ENCODE measurements around the gene NTPCR. TPM values are rescaled to one million over a fixed set of nuclear protein-coding genes. Genes with fewer than 3 reads are reported as not detected.

Gene NTPCR
- total RNA-seq (12.4 TPM), polyA plus RNA-seq (10 to 100 TPM; 22.3 to 72.0 (median 47.8) TPM)

- Histone ChIP-seq H3K27ac (ENCODE audit: insufficient read depth, low read length, poor library complexity, severe bottlenecking) (peak within 1 kb of the TSS; percentile 78), H3K27me3 (ENCODE audit: control insufficient read depth, insufficient read depth, low read length) (no peaks in the 10 kb centered on the region), H3K36me3 (ENCODE audit: control insufficient read depth, insufficient read depth, low read length) (no peaks in the 10 kb centered on the region), H3K9me3 (ENCODE audit: control insufficient read depth in 2 of 2, low read length in 2 of 2) (no peaks in the 10 kb centered on the region), H3K4me3 (ENCODE audit: low read depth, low read length) (peak within 1 kb of the TSS; percentile 92), H3K4me1 (ENCODE audit: control insufficient read depth, insufficient read depth, low read length, poor library complexity, severe bottlenecking) (peaks cover 19% of the 10 kb centered on the region)
- ATAC-seq (ENCODE audit: low read depth in 2 of 2) (peak; percentile 71 to 75), DNase-seq (peak; percentile 90 to 93 (median 92))
- Mint-ChIP-seq H3K27me3 (no peaks in the 10 kb centered on the region), H3K9me3 (no peaks in the 10 kb centered on the region), H3K27ac (peak within 1 kb of the TSS; percentile 91 to 96 (median 94)), H3K36me3 (peaks cover 7% of the 10 kb centered on the region), H3K4me3 (peak within 1 kb of the TSS; percentile 91 to 98 (median 96)), H3K4me1 (peaks cover 11 to 49% (median 29%) of the 10 kb centered on the region in 4 donors)
These were observed at the start of gene NTPCR for GRCh38 chr1:232950197-232951176. NTPCR (plus strand) TSS chr1:232950611; CDS start chr1:232950711, 100 bp downstream.

DNA sequence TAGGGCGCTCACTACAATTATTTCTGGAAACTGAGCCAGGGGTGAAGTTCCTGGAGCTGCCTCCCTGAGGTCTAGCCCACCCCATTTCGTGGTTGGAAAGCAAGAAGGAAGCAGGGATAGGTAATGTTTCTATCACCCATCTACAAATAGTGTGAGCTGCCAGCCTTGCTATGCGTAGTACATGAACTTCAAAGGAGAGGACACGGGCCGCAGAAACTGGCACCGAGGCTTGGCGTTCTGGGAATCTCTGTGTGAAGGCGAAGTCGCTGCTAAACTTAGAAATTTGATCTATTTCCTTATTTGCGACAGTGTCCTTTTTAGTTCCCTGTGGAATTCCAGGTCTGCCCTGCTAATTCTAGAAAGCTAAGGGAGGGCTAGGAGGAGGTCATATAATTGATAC lies 49.6 kb upstream of the NTPCR start:
- Mint-ChIP-seq H3K4me3 (no peak overlapping the region), H3K9me3 (peaks cover 0 to 2% (median 0%) of the 10 kb centered on the region in 7 donors), H3K4me1 (peaks cover 4 to 15% (median 7%) of the 10 kb centered on the region in 4 donors), H3K27ac (no peak overlapping the region), H3K36me3 (no peaks in the 10 kb centered on the region), H3K27me3 (peaks cover 5% of the 10 kb centered on the region)
- DNase-seq: no peak
- peak overlapping the region; percentile 47 for H3K4me3 ChIP-seq (ENCODE audit: low read depth, low read length)
- no peaks in the 10 kb centered on the region for H3K4me1 ChIP-seq (ENCODE audit: control insufficient read depth, insufficient read depth, low read length, poor library complexity, severe bottlenecking)
- no peaks in the 10 kb centered on the region for H3K9me3 ChIP-seq (ENCODE audit: control insufficient read depth in 2 of 2, low read length in 2 of 2)
- no peak overlapping the region for H3K27ac ChIP-seq (ENCODE audit: insufficient read depth, low read length, poor library complexity, severe bottlenecking)
- no peaks in the 10 kb centered on the region for H3K27me3 ChIP-seq (ENCODE audit: control insufficient read depth, insufficient read depth, low read length)
- ATAC-seq (ENCODE audit: low read depth in 2 of 2): no peak
- no peaks in the 10 kb centered on the region for H3K36me3 ChIP-seq (ENCODE audit: control insufficient read depth, insufficient read depth, low read length)

- H3K27ac ChIP-seq (ENCODE audit: insufficient read depth, low read length, poor library complexity, severe bottlenecking): no peak overlapping the region
- Mint-ChIP-seq H3K27me3 (peaks cover 5% of the 10 kb centered on the region), H3K4me1 (peaks cover 4 to 16% (median 7%) of the 10 kb centered on the region in 4 donors), H3K27ac (peak overlapping the region in 2 of 3 donors; percentile 48 to 56), H3K9me3 (peaks cover 0 to 2% (median 0%) of the 10 kb centered on the region in 7 donors), H3K4me3 (peak overlapping the region in 1 of 4 donors; percentile 32), H3K36me3 (no peaks in the 10 kb centered on the region)
- H3K4me1 ChIP-seq (ENCODE audit: control insufficient read depth, insufficient read depth, low read length, poor library complexity, severe bottlenecking): no peaks in the 10 kb centered on the region
- H3K9me3 ChIP-seq (ENCODE audit: control insufficient read depth in 2 of 2, low read length in 2 of 2): no peaks in the 10 kb centered on the region
- ATAC-seq (ENCODE audit: low read depth in 2 of 2): peak in 1 of 2 donors; percentile 22
- no peaks in the 10 kb centered on the region for H3K36me3 ChIP-seq (ENCODE audit: control insufficient read depth, insufficient read depth, low read length)
- H3K27me3 ChIP-seq (ENCODE audit: control insufficient read depth, insufficient read depth, low read length): no peaks in the 10 kb centered on the region
- H3K4me3 ChIP-seq (ENCODE audit: low read depth, low read length): peak overlapping the region; percentile 47
- DNase-seq: peak in 1 of 3 donors; percentile 66
These were observed 49.2 kb upstream of the NTPCR start for GRCh38 chr1:232901255-232901654.

GRCh38 chr1:232902774-232903350 lies 47.5 kb upstream of the NTPCR start:
- Mint-ChIP-seq H3K27me3 (peaks cover under 1% of the 10 kb centered on the region), H3K27ac (peak overlapping the region in 1 of 3 donors; percentile 51), H3K9me3 (no peaks in the 10 kb centered on the region), H3K4me1 (peaks cover 4 to 16% (median 7%) of the 10 kb centered on the region in 4 donors), H3K36me3 (no peaks in the 10 kb centered on the region), H3K4me3 (no peak overlapping the region)
- Histone ChIP-seq H3K27ac (ENCODE audit: insufficient read depth, low read length, poor library complexity, severe bottlenecking) (no peak overlapping the region), H3K4me1 (ENCODE audit: control insufficient read depth, insufficient read depth, low read length, poor library complexity, severe bottlenecking) (no peaks in the 10 kb centered on the region), H3K4me3 (ENCODE audit: low read depth, low read length) (no peak overlapping the region), H3K27me3 (ENCODE audit: control insufficient read depth, insufficient read depth, low read length) (no peaks in the 10 kb centered on the region), H3K9me3 (ENCODE audit: control insufficient read depth in 2 of 2, low read length in 2 of 2) (no peaks in the 10 kb centered on the region), H3K36me3 (ENCODE audit: control insufficient read depth, insufficient read depth, low read length) (no peaks in the 10 kb centered on the region)
- DNase-seq: no peak
- no peak for ATAC-seq (ENCODE audit: low read depth in 2 of 2)

DNA sequence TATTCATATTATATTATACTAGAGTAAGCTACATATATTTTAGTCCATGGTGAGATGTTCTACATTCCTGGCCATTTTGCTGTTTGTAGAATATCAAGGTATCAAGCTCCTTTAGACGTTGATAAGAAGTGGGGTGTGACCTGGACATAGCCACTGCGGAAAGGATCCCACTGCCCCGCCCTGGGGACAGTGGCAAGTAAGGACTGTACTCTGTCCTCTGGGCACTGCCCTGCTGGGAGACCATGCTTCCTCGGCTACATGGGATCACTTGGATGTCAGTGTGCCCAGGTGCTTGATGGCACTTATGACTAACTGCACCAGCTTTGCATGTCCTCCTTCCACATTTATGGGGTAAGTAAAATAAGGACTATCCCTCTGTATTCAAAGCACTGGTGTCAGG lies 46.3 kb upstream of the NTPCR start:
- Histone ChIP-seq H3K9me3 (ENCODE audit: control insufficient read depth in 2 of 2, low read length in 2 of 2) (no peaks in the 10 kb centered on the region), H3K4me1 (ENCODE audit: control insufficient read depth, insufficient read depth, low read length, poor library complexity, severe bottlenecking) (no peaks in the 10 kb centered on the region), H3K27me3 (ENCODE audit: control insufficient read depth, insufficient read depth, low read length) (no peaks in the 10 kb centered on the region), H3K36me3 (ENCODE audit: control insufficient read depth, insufficient read depth, low read length) (no peaks in the 10 kb centered on the region), H3K27ac (ENCODE audit: insufficient read depth, low read length, poor library complexity, severe bottlenecking) (no peak overlapping the region), H3K4me3 (ENCODE audit: low read depth, low read length) (no peak overlapping the region)
- no peak overlapping the region for H3K27ac Mint-ChIP-seq
- H3K4me3 Mint-ChIP-seq: no peak overlapping the region
- ATAC-seq (ENCODE audit: low read depth in 2 of 2) (no peak), DNase-seq (no peak)
- H3K9me3 Mint-ChIP-seq: no peaks in the 10 kb centered on the region
- peaks cover 4% of the 10 kb centered on the region for H3K27me3 Mint-ChIP-seq
- H3K4me1 Mint-ChIP-seq: peaks cover 4 to 16% (median 7%) of the 10 kb centered on the region in 4 donors
- no peaks in the 10 kb centered on the region for H3K36me3 Mint-ChIP-seq

DNA sequence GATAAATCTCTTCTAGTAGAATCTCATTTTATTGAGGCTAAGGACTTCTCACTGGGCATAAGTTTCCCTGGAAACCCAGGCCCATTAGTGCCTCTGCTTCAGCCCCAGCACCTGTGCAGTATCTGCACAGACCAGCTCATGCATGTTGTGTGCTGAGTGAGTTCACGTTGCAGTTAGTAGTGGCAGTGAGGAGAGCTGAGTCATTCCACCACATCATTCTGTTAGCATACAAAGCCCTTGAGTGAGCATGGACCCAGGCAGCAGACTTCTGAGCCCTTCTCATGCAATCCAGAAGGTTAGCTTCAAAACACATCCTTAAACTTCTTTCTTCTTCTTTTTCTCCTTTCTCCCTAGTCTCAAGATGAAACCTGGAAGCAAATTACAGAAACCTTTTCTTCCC lies 45.8 kb upstream of the NTPCR start:
- Histone ChIP-seq H3K36me3 (ENCODE audit: control insufficient read depth, insufficient read depth, low read length) (no peaks in the 10 kb centered on the region), H3K27me3 (ENCODE audit: control insufficient read depth, insufficient read depth, low read length) (no peaks in the 10 kb centered on the region), H3K4me3 (ENCODE audit: low read depth, low read length) (no peak overlapping the region), H3K4me1 (ENCODE audit: control insufficient read depth, insufficient read depth, low read length, poor library complexity, severe bottlenecking) (no peaks in the 10 kb centered on the region), H3K9me3 (ENCODE audit: control insufficient read depth in 2 of 2, low read length in 2 of 2) (no peaks in the 10 kb centered on the region), H3K27ac (ENCODE audit: insufficient read depth, low read length, poor library complexity, severe bottlenecking) (no peak overlapping the region)
- peak in 1 of 3 donors; percentile 56 for DNase-seq
- ATAC-seq (ENCODE audit: low read depth in 2 of 2): no peak
- Mint-ChIP-seq H3K36me3 (no peaks in the 10 kb centered on the region), H3K4me3 (no peak overlapping the region), H3K27me3 (peaks cover 4% of the 10 kb centered on the region), H3K4me1 (peaks cover 4 to 19% (median 7%) of the 10 kb centered on the region in 4 donors), H3K9me3 (no peaks in the 10 kb centered on the region), H3K27ac (no peak overlapping the region)

DNA sequence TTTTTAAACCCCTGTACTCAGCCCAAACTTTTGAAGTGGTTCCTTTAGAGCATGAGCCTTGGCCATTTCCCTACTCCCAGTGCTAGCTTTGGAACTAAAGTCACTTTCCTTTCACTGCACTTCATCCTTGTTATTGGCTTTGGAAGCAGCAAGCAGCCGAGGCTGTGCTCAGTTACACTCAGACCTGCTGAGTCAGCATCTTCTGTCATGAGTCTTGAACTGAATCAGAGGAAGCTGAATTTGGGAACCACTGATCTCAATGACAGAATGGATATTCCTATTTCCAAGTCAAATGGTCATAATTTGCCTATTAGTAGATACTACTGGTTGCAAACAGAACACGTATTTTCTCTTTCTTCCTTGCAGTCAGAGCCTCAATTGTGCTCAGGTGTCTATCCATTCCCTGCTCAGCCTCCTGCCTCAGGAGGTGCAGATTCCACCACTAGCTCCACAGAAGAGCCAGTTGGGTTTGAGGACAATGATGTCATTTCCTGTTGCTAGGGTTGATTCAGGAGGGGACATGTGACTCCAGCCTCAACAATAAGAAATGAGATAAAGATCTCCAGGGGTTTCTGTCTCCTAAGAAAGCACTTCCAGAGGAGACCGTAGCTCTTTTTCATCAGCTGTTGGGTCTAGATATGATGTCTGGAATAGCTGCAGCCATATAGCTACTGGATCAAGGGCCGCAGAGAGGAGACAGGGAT lies 44.9 kb upstream of the NTPCR start:
- no peaks in the 10 kb centered on the region for H3K9me3 ChIP-seq (ENCODE audit: control insufficient read depth in 2 of 2, low read length in 2 of 2)
- Mint-ChIP-seq H3K27me3 (peaks cover 8% of the 10 kb centered on the region), H3K36me3 (no peaks in the 10 kb centered on the region), H3K4me3 (no peak overlapping the region), H3K27ac (no peak overlapping the region), H3K4me1 (peaks cover 4 to 28% (median 11%) of the 10 kb centered on the region in 4 donors), H3K9me3 (no peaks in the 10 kb centered on the region)
- no peak overlapping the region for H3K4me3 ChIP-seq (ENCODE audit: low read depth, low read length)
- peak in 1 of 3 donors; percentile 41 for DNase-seq
- ATAC-seq (ENCODE audit: low read depth in 2 of 2): no peak
- no peak overlapping the region for H3K27ac ChIP-seq (ENCODE audit: insufficient read depth, low read length, poor library complexity, severe bottlenecking)
- H3K4me1 ChIP-seq (ENCODE audit: control insufficient read depth, insufficient read depth, low read length, poor library complexity, severe bottlenecking): no peaks in the 10 kb centered on the region
- H3K27me3 ChIP-seq (ENCODE audit: control insufficient read depth, insufficient read depth, low read length): no peaks in the 10 kb centered on the region
- H3K36me3 ChIP-seq (ENCODE audit: control insufficient read depth, insufficient read depth, low read length): no peaks in the 10 kb centered on the region
